WTC11 (cell line): ENCODE data around the gene TOP2B. TPM values are rescaled to one million over a fixed set of nuclear protein-coding genes. Genes with fewer than 3 reads are reported as not detected.

Experiments used
- ATAC-seq: fragments of 200-7000 bp; cut with Tn5 transposase; 2 replicates; pipeline ENCODE4 v1.10.0; 2021; ENCODE audit warnings: mild to moderate bottlenecking, moderate library complexity
- CTCF ChIA-PET: fragments of 300-600 bp; sonication (Branson Sonifier 250); formaldehyde crosslinking; loops from one replicate; lab custom pipeline; 2021; ENCODE audit warnings: antibody characterized with exemption; lab: Charles Lee
- POLR2A ChIA-PET: fragments of 350-600 bp; sonication (Branson Sonifier 250); formaldehyde crosslinking; loops from one replicate; lab custom pipeline; 2021; ENCODE audit warnings: antibody characterized with exemption; lab: Charles Lee
- DNase-seq: peaks from one replicate; pipeline ENCODE4 v3.0.0; 2021; ENCODE audit warnings: low spot score
- H3K27ac Mint-ChIP-seq: 2 replicates; pipeline ENCODE4 v1.8.0; 2021; ENCODE audit warnings: mixed read lengths
- H3K27me3 Mint-ChIP-seq: 2 replicates; pipeline ENCODE4 v1.8.0; 2021; ENCODE audit warnings: low read depth, mild to moderate bottlenecking, moderate library complexity, mixed read lengths
- H3K36me3 Mint-ChIP-seq: 2 replicates; pipeline ENCODE4 v1.8.0; 2021; ENCODE audit warnings: mixed read lengths
- H3K4me1 Mint-ChIP-seq: 2 replicates; pipeline ENCODE4 v1.8.0; 2022; ENCODE audit warnings: mixed read lengths
- H3K4me3 Mint-ChIP-seq: 2 replicates; pipeline ENCODE4 v1.8.0; 2021; ENCODE audit warnings: mild to moderate bottlenecking, moderate library complexity, mixed read lengths
- H3K9me3 Mint-ChIP-seq: 2 replicates; pipeline ENCODE4 v1.8.0; 2021; ENCODE audit warnings: mixed read lengths
- AFF4 ChIP-seq: sonication (generic); formaldehyde crosslinking; IDR thresholded peaks from 2 replicates; pipeline ENCODE4 v1.8.1; 2023; ENCODE audit warnings: mild to moderate bottlenecking, missing genetic modification reagents, borderline replicate concordance
- ETV6 ChIP-seq: sonication (generic); formaldehyde crosslinking; IDR thresholded peaks from 2 replicates; pipeline ENCODE4 v1.8.1; 2022; ENCODE audit warnings: mild to moderate bottlenecking, missing genetic modification reagents
- FOXP4 ChIP-seq: sonication (generic); formaldehyde crosslinking; IDR thresholded peaks from 2 replicates; pipeline ENCODE4 v1.8.0; 2022; ENCODE audit warnings: mild to moderate bottlenecking, missing genetic modification reagents
- IRF1 ChIP-seq: sonication (generic); formaldehyde crosslinking; IDR thresholded peaks from 2 replicates; pipeline ENCODE4 v1.8.0; 2023; ENCODE audit warnings: missing genetic modification reagents
- JUN ChIP-seq: sonication (generic); formaldehyde crosslinking; IDR thresholded peaks from 2 replicates; pipeline ENCODE4 v1.8.0; 2023; ENCODE audit warnings: mild to moderate bottlenecking, missing genetic modification reagents
- MYBL2 ChIP-seq: sonication (generic); formaldehyde crosslinking; IDR thresholded peaks from 2 replicates; pipeline ENCODE4 v1.8.1; 2023; ENCODE audit warnings: mild to moderate bottlenecking, moderate library complexity, missing genetic modification reagents
- NFATC4 ChIP-seq: fragments of 250-450 bp; sonication (Bioruptor Pico); IDR thresholded peaks from 2 replicates; pipeline ENCODE4 v1.9.0; 2021; ENCODE audit warnings: mild to moderate bottlenecking
- NFE2L1 ChIP-seq: sonication (generic); formaldehyde crosslinking; IDR thresholded peaks from 2 replicates; pipeline ENCODE4 v1.8.1; 2023; ENCODE audit warnings: missing genetic modification reagents
- RELA ChIP-seq: sonication (generic); formaldehyde crosslinking; IDR thresholded peaks from 2 replicates; pipeline ENCODE4 v1.8.1; 2022; ENCODE audit warnings: missing genetic modification reagents, mild to moderate bottlenecking, borderline replicate concordance
- RORB ChIP-seq: fragments of 250-450 bp; sonication (Bioruptor Pico); IDR thresholded peaks from 2 replicates; pipeline ENCODE4 v1.9.0; 2021; ENCODE audit warnings: mild to moderate bottlenecking
- ZNF317 ChIP-seq: sonication (generic); formaldehyde crosslinking; IDR thresholded peaks from 2 replicates; pipeline ENCODE4 v1.8.1; 2023; ENCODE audit warnings: low read depth, mild to moderate bottlenecking, moderate library complexity, missing genetic modification reagents, borderline replicate concordance
- ZNF423 ChIP-seq: fragments of 250-450 bp; sonication (Bioruptor Pico); IDR thresholded peaks from 2 replicates; pipeline ENCODE4 v2.1.2; 2022; ENCODE audit warnings: mild to moderate bottlenecking, moderate library complexity
- ZNF532 ChIP-seq: fragments of 250-450 bp; sonication (Bioruptor Pico); IDR thresholded peaks from 2 replicates; pipeline ENCODE4 v1.9.0; 2021; ENCODE audit warnings: mild to moderate bottlenecking, borderline replicate concordance
- ZSCAN18 ChIP-seq: fragments of 250-450 bp; sonication (Bioruptor Pico); IDR thresholded peaks from 2 replicates; pipeline ENCODE4 v2.1.2; 2022; ENCODE audit warnings: mild to moderate bottlenecking, moderate library complexity
- total RNA-seq: library from RNA; stranded (reverse); gene quantifications from 3 replicates; pipeline ENCODE4 v1.2.3, GENCODE V29; 2021
- TF ChIP-seq, protein P1 (sequence below): fragments of 250-450 bp; sonication (Bioruptor Pico); IDR thresholded peaks from 2 replicates; pipeline ENCODE4 v1.9.0; 2021; ENCODE audit warnings: mild to moderate bottlenecking
- TF ChIP-seq, protein P2 (sequence below): fragments of 250-450 bp; sonication (Bioruptor Pico); IDR thresholded peaks from 2 replicates; pipeline ENCODE4 v1.9.0; 2021; ENCODE audit warnings: moderate library complexity, mild to moderate bottlenecking, inconsistent platforms, borderline replicate concordance
- TF ChIP-seq, protein P3 (sequence below): sonication (generic); formaldehyde crosslinking; IDR thresholded peaks from 2 replicates; pipeline ENCODE4 v1.8.1; 2023; ENCODE audit warnings: mild to moderate bottlenecking, missing genetic modification reagents

Gene TOP2B
- total RNA-seq, 1 experiment from 2014 or later: 151 TPM

GRCh38 chr3:25576146-25576545 is 88.6 kb downstream of the TOP2B start (continued):
- TF ChIP-seq AFF4 (CRISPR knock-in tag): no peak

DNA sequence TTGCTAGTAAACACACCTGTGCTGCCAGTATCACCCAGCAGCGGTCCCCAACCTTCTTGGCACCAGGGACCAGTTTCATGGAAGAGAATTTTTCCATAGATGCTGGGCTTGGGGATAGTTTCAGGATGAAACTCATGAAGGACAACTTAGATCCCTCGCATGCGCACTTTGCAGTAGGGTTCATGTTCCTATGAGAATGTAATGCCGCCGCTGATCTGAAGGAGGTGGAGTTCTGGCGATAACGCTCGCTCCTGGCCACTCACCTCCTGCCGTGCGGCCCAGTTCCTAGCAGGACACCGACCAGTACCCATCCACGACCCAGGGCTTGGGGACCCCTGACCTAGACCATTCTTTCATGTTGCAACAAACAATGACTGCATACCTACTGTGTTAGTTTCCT is 89.7 kb downstream of the TOP2B start:
- H3K4me3 Mint-ChIP-seq: no peak overlapping the region

More for the DNA sequence above, 89.7 kb downstream of the TOP2B start:
- Mint-ChIP-seq H3K36me3 (no peaks in the 10 kb centered on the region), H3K27ac (no peak overlapping the region), H3K27me3 (no peaks in the 10 kb centered on the region), H3K9me3 (0 out of 2 replicates have a peak, but pooled peaks cover 4% of the 10 kb centered on the region), H3K4me1 (peaks cover 9% of the 10 kb centered on the region)
- ChIA-PET POLR2A (no interaction called here), CTCF (interaction anchor here (0.6 kb wide), 2 partner anchors 47 to 997 kb away, joined by 3 read pairs; no protein-coding TSS in a partner anchor)
- no peak for DNase-seq
- ATAC-seq: no peak
- no peak for TF ChIP-seq FOXP4 (CRISPR knock-in tag)
- TF ChIP-seq NFATC4 (CRISPR knock-in tag): no peak
- TF ChIP-seq, protein P1, sequence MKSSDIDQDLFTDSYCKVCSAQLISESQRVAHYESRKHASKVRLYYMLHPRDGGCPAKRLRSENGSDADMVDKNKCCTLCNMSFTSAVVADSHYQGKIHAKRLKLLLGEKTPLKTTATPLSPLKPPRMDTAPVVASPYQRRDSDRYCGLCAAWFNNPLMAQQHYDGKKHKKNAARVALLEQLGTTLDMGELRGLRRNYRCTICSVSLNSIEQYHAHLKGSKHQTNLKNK (CRISPR knock-in tag): no peak
- TF ChIP-seq JUN (CRISPR knock-in tag): no peak
- TF ChIP-seq RELA (CRISPR knock-in tag): no peak
- no peak for TF ChIP-seq ZNF532 (CRISPR knock-in tag)
- TF ChIP-seq ZNF423 (CRISPR knock-in tag): no peak
- TF ChIP-seq ZNF317: no peak
- TF ChIP-seq, protein P2, sequence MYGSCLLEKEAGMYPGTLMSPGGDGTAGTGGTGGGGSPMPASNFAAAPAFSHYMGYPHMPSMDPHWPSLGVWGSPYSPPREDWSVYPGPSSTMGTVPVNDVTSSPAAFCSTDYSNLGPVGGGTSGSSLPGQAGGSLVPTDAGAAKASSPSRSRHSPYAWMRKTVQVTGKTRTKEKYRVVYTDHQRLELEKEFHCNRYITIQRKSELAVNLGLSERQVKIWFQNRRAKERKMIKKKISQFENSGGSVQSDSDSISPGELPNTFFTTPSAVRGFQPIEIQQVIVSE (CRISPR knock-in tag): no peak
- TF ChIP-seq ETV6 (CRISPR knock-in tag): no peak
- TF ChIP-seq IRF1 (CRISPR knock-in tag): no peak
- TF ChIP-seq RORB (CRISPR knock-in tag): no peak
- TF ChIP-seq ZSCAN18 (CRISPR knock-in tag): no peak
- no peak for TF ChIP-seq NFE2L1 (CRISPR knock-in tag)
- TF ChIP-seq, protein P3, sequence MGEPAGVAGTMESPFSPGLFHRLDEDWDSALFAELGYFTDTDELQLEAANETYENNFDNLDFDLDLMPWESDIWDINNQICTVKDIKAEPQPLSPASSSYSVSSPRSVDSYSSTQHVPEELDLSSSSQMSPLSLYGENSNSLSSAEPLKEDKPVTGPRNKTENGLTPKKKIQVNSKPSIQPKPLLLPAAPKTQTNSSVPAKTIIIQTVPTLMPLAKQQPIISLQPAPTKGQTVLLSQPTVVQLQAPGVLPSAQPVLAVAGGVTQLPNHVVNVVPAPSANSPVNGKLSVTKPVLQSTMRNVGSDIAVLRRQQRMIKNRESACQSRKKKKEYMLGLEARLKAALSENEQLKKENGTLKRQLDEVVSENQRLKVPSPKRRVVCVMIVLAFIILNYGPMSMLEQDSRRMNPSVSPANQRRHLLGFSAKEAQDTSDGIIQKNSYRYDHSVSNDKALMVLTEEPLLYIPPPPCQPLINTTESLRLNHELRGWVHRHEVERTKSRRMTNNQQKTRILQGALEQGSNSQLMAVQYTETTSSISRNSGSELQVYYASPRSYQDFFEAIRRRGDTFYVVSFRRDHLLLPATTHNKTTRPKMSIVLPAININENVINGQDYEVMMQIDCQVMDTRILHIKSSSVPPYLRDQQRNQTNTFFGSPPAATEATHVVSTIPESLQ (CRISPR knock-in tag): no peak
- no peak for TF ChIP-seq MYBL2 (CRISPR knock-in tag)
